HG02610 (cell line): Measurements from ENCODE around the gene TNS4.

Experiments used
- ATAC-seq: cut with Tn5 transposase; IDR thresholded peaks from one replicate; pipeline ENCODE4 v1.9.1; 2021; ENCODE audit warnings: mild to moderate bottlenecking, moderate library complexity; ENCODE audit not compliant: unreplicated experiment

The TNS4 gene

DNA sequence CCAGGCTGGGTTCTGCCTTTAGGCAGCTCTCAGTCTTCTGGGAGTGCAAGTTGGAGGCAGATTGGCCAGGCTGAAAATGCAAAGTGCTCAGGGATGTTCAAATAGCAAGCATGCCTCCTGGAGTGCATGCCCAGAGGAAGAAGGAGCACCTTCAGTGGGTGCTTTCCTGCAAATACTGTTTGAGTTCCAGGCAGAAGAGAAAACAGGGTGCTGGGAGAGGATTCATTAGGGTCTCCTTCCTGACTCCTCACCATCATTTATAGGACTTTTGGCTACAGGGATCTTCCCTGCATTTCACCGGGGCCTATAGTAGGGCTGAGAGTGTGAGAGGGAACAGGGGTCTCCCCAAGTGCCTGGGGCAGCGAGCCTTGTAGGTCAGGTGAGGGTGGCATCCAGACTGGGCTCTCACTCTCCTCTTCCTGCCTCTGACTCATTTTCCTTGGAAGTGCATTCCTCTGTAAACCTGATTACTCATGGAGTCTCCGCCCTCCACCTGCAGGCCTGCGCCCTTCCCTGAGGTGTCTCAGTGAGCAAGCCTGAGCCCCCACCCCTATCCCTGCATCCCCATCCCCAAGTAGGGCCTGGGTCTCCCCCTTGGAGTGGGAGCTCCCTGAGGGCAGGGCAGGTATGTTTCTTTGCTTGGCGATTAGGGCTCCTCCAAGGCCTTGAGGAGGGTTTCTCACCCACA, 17.1 kb upstream of the TNS4 start:
- no peak for ATAC-seq

DNA sequence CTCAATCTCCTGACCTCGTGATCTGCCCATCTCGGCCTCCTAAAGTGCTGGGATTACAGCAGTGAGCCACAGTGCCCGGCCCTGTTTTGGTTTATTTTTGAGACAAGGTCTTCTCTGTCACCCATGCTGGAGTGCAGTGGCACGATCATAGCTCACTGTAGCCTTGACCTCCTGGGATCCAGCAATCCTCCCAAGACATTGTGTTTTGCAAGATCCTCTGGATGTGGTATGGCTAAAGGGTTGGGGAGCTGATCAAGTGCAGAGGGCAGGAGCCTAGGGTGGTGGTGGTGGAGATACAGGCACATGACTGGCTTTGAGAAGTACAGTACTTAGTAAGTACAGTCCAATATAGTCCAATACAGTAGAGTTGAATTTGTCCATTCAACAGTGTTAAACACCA, 16.6 kb upstream of the TNS4 start:
- ATAC-seq = no peak

DNA sequence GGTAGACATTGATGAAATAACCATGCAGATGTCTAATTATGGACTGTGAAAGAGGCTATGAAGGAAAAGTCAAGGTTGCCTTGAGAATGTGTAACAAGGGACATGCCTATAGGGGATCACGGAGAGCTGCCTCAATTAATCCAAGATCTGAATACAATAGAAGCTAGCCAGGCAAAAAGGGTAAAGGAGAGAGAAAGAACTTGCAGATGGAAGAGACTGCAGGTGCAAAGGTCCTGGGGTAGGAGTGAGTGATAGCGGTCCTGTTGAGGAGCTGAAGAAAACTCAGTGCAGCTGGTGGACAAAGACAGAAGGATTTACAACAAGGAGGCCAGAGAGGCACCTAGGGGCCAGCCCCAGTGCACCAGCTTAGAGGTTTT, 15.9 kb upstream of the TNS4 start:
- no peak for ATAC-seq

DNA sequence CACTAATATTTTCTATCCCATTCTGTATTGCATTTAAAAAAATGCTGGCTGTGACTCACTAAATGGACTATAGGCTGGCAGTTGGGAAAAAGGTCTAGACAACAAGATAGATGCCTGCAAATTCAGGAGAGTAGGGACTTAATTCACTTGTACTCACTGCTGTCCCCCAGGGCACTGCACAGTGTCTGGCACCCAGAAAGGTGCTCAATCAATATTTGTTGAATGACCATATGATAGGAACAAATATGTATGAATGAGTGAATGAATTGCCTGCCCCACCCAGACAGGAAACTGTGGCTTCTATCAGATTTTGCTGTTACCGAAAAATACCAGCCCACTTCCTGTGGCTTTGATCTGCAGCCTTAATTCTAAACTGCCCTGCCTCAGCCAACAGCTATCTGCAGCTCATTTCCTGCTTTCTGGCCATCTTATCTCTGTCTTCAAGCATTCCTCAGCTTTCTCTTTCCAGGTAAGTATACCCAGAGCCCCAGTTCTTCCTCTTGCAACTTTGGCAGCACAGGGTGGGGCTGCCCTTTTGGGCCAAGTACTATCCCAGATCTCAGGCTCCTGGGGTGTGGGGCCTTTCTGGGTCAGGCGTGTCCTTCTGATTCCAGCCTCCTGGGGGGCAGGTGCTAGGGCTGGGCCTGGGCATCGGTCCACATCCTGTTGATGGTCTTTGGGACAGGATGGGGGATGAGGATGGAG, 15.3 kb upstream of the TNS4 start:
- peak; percentile 64 for ATAC-seq

GRCh38 chr17:40515491-40516041, 14.1 kb upstream of the TNS4 start:
- no peak for ATAC-seq

DNA sequence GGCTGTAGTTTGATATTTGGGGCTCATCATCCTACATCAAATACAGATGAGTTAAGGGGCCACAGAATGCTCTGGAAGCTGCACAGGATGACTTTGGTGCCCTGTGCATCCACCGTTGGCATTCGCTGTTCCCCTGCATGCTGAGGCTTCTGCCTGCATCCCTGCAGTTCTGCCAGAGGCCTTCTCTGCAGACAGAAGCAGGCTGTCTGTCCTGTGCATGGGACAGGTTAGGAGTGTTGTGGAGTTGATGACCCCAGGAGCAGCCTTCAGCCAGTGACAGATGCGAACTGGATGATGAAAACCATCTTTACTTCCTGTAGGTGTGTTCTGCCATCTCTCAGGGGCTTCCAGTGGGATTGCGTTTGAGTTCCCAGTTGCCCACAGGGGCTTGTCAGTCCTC, 13.6 kb upstream of the TNS4 start:
- no peak for ATAC-seq

GRCh38 chr17:40514013-40514875, 12.8 kb upstream of the TNS4 start:
- ATAC-seq = no peak

DNA sequence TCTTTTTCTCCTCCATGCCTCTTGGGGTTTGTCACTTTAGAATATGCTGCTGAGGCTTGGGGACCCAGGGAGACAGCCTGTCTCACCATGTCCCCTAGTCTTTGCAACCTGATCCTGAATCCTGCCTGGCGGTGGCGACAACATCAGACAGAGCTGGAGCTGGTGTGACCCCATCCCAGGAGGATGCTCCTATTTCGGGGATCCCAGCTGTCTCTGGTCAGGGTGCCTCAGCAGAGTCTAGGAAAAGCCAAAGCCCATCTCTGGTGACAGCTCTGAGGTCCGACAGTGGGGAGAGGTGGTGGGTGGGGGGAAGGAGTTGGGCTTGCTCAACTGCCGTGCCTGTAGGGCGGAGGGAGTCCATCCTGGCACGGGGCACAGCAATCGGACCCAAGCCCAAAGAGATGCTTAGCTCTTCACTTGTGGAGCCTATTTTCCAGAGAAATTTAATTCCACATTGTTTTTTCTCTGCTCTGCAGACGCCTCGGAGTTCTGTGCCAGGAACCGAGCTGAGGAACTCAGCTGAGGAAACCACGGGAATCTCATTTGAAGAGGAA, 10.3 kb upstream of the TNS4 start:
- no peak for ATAC-seq

GRCh38 chr17:40511136-40511535, 9.7 kb upstream of the TNS4 start:
- no peak for ATAC-seq

DNA sequence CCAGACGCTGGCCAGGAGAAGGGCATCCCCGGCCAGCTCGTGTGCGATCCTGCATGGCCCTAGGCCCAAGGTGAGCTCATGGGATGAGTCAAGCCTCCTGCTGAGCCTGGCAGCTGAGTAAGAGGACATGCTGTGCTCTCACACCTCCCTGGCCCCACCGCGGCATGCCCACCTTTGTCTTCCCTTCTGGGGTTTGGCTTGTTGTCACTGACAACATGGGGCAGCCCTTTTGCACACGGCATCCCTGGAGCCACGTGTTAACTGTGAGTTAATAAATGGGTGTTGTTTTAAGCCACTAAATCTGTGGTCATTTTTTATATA, 8.9 kb upstream of the TNS4 start:
- ATAC-seq = no peak

DNA sequence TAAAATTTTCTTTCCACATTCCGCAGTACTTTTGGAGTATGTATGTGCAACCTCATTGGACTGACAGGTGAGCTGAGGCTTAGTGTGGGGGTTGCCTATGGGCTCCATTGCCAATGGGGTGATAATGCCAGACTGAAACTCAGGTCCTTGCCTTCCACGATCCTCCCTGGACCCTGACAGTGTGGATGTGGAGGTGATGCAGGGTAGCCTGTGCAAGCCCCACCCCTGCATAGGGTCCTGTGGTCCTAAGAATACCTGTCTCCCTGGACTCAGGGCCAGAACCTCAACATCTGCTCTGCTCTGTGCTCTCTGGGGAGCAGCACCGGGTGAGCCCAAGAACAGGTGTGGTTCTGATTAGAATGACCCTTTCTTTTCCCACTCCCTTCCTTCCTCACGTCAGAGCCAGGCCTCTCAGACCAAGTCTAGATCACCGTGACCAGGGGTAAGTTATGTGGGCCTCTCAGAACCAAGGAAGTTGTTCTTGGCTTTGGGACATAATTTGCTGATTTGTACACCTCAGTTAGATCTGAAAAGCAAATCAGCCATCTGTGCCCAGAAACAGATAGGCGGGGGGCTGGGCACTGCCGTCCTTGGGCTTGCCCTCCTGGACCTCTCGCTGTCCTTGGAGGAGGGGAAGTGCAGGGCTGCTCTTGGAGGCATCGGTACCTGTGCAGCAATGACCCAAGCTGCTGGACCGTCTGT, 8.4 kb upstream of the TNS4 start:
- ATAC-seq = no peak

DNA sequence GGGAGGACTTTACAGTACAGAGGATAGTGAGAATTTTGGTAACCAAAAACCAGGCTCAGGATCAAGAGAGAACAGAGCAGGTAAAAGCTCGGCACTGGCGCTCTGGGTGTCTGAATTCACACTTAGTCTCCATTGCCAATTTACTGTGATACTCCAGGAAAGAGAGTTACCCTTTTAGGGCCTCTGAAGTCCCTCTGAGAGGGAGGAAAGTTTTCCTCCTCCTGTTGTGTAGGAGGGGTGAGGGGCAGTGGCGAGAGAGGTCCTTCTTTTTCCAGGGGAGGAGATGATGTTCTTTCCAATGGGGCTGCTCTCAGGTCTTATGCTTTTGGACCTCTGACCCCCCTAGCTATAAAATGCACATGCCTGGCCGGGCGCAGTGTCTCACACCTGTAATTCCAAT, 5.4 kb upstream of the TNS4 start:
- ATAC-seq = no peak

GRCh38 chr17:40503154-40503553, 1.7 kb upstream of the TNS4 start:
- ATAC-seq = no peak

GRCh38 chr17:40502716-40503115, 1.3 kb upstream of the TNS4 start:
- no peak for ATAC-seq

DNA sequence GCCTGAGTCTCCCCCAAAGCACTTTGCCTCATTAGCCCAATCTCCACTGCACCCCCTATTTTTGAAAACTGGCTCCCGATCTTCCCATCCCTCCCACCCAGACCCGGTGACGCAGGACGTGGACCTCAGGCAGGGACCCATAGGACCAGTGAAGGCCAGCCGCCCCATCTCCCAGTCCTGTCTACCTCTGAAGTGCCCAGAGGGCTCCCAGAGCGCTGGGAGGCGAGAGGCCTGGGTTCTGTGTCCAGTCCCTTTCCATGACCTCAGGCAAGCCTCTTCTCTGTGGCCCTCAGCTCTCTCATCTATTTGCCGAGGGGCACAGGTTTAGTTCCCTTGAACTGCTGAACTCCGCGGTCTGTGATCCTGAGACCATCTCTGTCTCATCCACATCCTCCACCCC, 714 bp downstream of the TNS4 start:
- no peak for ATAC-seq

- no peak for ATAC-seq
Measured at GRCh38 chr17:40500190-40500589, 1.2 kb downstream of the TNS4 start.

DNA sequence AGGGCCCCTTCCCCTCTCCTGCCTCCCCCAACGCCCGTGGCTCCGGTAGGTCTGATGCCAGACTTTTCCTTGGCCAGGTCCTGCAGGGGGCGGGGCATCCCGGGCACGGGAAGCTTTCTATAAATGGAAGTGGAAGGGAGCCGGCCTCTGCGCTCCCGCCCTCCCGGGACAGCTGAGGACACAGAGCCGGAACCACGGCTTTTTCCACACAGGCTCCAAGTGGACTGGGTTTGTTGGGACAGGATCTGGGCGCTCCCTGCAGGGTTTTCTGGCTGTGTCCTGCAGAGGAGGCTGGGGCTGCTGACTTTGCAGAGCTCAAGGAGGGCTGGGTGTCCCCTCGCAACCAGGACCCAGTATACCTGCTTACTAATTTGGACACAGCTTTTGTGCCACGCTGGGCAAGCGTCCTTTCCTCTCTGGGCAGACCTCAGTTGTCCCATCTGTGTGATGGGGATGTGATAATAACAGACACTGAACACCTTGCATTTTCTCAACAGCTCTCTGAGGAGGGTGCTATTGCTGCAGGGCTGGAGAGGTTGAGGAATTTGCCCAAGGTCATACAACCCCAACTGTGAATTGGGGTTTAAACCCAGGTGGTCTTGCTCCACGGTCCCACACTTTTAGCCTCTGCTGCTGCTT, 1.8 kb downstream of the TNS4 start:
- ATAC-seq = no peak

DNA sequence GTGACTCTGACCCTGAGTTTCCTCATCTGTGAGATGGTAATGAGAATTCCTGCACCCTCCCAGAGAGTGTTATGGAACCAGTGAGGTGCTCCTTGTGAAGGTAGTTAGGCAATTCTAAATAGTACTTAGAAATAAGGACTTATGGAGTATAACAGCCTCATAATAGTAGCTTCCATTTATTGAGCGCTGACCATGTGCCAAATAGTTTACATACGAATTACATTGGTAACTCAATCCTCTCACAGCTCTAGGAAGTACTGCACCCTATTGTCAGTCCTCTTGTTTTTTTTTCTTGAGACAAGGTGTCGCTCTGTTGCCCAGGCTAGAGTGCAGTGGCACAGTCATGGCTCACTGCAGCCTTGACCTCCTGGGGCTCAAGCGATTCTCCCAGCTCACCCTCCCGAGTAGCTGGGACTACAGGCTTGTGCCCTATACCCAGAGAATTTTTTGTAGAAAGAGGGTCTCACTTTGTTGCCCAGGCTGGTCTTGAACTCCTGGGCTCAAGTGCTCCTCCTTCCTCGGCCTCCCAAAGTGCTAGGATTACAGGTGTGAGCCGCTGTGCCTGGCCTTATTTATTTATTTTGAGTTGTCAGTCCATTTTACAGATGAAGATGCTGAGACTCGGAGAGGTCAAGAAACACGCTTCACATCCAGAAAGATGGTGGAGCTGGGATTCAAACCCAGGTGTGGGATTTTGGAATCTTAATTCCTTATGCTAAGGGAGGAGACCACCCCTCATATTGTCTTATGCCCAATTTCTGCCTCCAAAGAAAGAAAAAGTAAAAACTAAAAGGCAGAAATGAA, 2.9 kb downstream of the TNS4 start:
- no peak for ATAC-seq

DNA sequence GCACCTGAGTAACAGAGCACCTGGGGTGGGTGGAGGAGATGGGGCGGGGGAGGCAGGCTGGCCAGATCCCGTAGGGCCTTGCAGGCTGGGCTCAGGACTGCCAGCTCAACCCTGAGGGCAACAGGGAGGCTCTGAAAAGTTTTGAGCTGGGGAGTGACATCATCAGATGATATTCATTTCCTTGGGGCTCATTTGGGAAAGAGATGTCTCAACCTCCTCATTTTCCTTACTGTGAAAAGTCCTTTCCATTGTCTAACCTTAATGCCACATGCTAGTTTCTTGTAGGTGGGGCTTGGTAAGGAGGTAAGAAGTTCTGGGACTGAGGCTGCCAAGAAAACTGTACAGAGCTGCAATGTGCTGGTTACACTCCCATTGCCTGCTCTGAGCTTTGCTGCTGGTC, 3.7 kb downstream of the TNS4 start:
- ATAC-seq = no peak
